GM10847 (cell line): Measurements from ENCODE around the gene SFI1.

Source experiments
- POLR2A ChIP-seq: IDR thresholded peaks from 2 replicates; pipeline ENCODE4 v1.6.1; 2011; ENCODE audit not compliant: insufficient read length; ENCODE audit errors: extremely low read depth

SFI1 gene

DNA sequence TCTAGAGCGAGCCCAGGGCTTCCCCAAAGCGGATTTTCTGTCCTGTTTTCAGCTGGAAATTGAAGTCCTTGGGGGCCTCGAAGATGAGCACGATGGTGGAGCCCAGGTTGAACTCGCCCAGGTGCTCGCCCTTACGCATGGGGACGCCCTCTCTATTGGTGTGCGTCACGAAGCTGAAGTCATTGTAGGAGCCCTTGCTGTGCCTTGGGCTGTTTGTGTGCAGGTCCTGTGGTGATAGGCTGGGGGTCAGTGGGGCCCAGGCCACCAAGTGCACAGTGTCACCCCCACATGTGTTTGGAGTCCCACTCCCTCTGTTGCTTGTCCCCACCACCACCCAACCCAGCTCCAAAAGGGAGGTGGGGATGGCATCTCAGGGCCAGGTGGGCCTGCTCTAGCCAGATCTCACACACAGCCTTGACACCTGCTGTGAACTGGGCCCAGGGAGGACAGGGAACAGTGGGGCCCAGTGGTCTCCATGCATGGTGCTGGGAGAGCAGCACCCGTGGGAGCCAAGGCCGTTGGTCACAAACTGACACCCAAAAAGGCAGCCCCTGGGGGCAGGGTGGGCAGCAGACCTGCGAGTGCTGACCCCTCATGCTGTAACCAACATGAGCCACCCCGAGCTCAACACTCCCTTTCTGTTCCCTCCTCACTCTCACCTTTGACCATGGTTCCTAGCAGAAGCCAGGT lies 123.4 kb downstream of the SFI1 start:
- TF ChIP-seq POLR2A: no peak

GRCh38 chr22:31620756-31621480 lies 124.6 kb downstream of the SFI1 start:
- TF ChIP-seq POLR2A: no peak

GRCh38 chr22:31621507-31622124 lies 125.3 kb downstream of the SFI1 start:
- TF ChIP-seq POLR2A: no peak

DNA sequence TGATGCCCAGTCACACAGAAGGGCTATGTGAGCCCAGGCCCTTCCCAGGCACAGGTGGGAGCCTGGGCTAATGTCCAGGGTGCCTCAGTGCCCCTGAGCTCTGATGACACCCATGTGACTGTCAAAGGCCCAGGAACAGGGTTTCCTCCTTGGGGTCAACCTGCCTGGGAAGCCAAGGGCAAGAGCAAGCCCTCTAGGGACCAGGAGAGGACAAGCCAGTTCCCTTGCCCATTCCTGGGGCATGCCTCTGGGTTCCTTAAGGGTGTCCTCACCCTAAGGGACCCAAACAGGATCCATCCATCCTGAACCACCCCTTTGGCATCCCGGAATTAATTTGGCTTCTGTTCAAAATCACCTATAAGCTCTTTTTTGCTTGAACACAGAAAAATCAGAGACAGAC lies 126.6 kb downstream of the SFI1 start:
- no peak for TF ChIP-seq POLR2A

- TF ChIP-seq POLR2A: no peak
Measured at GRCh38 chr22:31623592-31624304, 127.4 kb downstream of the SFI1 start.

- TF ChIP-seq POLR2A: no peak
Measured at GRCh38 chr22:31625257-31625640, 128.9 kb downstream of the SFI1 start.

GRCh38 chr22:31625661-31626426 lies 129.5 kb downstream of the SFI1 start:
- TF ChIP-seq POLR2A: no peak

DNA sequence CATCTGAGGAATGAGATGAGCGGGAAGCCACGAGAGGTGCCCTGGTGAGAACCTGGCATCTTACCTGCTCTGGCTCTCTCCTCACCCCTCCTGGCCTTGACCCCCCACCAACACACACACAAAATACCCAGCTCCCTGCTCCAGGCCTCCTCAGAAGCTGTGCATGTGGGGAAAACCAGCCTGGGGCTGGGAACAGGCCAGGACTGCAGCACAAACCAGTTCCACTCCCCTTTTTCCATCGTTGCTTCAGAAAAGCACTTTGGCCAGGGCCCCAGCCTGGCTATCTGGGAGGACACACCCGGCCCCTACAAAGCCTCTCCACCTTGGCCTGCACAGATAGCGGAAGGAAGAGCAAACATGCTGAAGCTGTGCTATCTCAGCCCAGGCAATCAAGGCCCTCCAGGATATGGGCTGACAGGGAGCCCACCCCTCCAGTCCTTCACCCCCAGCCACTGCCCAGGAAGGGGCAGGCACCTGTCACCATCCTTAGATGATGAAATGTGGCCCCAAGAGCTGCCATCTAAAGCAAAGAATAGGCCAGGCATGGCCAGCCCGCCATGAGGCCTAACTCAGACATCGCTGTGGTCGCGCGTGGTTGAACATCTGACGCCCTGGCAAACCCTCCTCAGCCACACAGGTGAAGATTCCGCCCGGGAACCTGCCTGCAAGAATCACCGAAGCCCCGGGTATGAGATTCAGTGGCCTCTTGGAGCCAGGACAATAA lies 130.3 kb downstream of the SFI1 start:
- no peak for TF ChIP-seq POLR2A

DNA sequence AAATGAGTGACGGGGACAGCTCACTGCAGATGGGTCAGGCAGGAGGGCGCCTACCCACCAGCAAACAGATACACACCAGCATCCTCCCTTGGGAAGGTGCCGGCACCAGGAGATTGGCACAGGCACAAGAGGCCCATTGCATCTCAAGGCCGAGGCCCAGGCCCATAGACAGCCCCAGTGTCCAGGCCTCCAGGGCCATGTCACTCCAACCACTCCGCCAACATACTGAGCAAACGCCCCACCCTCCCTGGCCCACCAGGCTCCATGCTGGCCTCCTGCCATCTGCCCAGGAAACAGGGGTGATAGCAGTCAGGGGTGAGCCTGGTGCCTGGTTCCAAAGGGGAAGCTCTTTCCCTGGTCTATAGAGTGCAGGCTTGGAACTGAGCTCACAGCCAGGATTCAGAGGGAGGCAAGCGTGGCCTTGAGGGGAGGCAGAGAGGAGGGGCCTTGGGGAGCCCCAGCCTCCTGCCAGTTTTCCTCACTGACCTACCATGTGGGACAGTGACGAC lies 130.9 kb downstream of the SFI1 start:
- no peak for TF ChIP-seq POLR2A

GRCh38 chr22:31628362-31628761 lies 132.0 kb downstream of the SFI1 start:
- TF ChIP-seq POLR2A: no peak

GRCh38 chr22:31628969-31629708 lies 132.8 kb downstream of the SFI1 start:
- TF ChIP-seq POLR2A: no peak

DNA sequence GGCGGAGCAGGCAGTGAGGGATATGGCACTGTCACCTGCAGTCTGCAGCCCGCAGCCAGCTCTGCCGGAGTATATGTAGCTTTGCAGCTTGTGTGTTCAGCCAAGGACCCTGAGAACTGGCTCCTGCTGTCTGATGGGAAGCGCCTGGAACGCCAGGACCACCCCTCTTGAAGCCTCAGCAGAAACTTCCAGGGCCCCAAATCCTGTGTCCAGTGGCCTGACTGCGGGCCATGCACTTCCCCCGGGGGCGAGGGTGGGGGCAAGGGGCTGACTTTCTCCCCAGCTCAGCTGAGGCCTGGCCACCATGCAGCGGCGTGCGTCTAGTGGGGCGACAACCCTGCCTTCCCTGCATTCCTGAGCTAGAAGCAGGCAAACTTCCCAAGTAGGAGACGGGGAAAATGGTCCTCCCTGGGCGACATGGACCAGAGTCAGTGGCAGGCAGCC lies 133.4 kb downstream of the SFI1 start:
- no peak for TF ChIP-seq POLR2A
